Stimulated activated CD8-positive, alpha-beta memory T cell treated with anti-CD3 and anti-CD28 coated beads, Interleukin-7, amount 100 ng/mL, for 24 hours (primary cell): ENCODE data around the gene BUB1.
"Not testable (repeated sequence)": the region's sequence is repeated elsewhere in the genome, so short reads cannot be mapped to it uniquely, and the experiment has no call there.

ENCODE experiments used
- DNase-seq: peaks from one replicate; pipeline ENCODE4 v3.0.0-alpha.2; 2020; ENCODE audit warnings: low read depth

BUB1 gene

GRCh38 chr2:110690083-110690965 lies 12.5 kb upstream of the BUB1 start:
- DNase-seq, result no peak

GRCh38 chr2:110688594-110689091 lies 10.8 kb upstream of the BUB1 start:
- DNase-seq, result no peak

DNA sequence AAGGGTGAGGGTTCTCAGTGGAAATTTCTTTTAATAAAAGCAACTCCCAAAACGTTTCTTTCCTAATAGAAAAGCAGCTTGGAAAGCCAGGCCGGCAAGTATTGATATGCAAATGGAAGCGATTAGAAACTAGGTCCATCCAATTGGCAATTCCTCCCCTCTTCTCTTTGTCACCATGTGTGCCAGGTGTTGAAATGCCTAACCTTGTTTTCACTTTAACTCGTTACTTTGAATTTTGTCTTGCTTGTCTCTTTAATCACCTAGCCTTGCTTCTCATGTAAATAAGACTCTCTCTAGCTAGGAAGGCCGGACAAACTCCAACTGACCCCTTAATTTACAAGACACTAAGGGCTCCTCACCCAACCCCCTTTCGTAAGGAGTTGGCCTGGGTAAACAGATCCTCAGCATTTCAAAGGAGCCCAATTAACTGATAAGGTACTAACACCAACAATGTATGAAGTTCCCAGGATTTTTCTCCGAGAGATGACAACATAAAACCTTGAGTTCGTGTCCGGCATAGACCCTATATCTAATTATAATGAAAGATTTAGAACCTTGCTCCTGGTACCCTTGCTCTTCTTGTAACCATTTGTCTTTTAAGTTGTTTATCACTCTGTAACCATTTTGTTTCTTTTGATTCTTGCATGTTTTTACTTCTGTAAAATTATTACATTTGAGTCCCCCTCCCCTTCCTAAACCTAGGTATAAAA lies 10.1 kb upstream of the BUB1 start:
- not testable (repeated sequence) for DNase-seq

DNA sequence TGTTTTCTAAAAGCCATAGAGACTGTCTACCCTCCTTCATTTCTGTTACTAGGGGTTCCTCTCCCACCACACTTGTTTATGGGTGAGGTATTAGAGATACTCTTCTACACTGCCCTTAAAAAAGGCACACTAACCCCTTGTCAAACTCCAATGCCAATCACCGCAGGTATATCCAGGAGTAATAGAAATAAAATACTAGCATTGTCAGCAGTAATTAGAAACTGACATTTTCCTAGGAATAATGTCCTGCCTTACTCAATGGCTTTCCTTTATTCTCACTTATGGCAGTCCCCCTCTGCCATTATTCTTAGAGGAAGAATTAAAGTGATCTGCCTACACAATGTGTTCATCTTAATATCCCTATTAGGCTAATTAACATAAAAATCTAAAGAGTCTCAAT lies 5.0 kb upstream of the BUB1 start:
- DNase-seq, result no peak

DNA sequence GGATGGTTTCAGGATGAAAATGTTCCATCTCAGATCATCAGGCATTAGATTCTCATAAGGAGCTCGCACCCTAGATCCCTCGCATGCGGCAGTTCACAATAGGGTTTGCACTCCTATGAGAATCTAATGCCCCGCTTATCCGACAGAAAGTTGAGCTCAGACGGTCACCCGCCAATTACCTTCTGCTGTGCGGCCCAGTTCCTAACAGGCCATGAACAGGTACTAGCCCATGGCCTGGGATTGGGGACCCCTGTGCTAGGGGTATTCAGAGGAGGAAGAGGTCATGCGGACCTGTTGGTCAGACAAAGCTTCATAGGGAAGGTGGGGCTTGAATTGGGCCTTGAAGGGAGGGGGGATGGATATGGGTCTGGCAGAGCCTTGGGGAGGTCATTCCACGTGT lies 4.4 kb upstream of the BUB1 start:
- DNase-seq, result no peak

DNA sequence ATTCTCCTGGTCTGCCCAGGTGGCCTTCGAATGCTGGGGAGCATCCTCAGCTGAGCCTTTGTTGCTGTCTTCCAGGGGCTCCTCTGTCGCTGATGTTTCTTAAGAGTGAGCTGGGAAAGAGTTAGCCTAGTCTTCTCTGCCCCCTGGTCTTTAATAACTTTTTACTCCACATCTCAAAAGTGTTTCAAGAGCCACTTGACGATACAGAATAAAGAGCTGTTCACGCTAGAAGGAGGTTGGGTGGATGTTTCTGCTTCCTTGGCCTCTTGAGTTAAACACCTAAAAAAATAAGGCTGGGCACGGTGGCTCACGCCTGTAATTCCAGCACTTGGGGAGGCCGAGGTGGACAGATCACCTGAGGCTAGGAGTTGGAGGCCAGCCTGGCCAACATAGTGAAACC lies 2.8 kb upstream of the BUB1 start:
- DNase-seq, result no peak

GRCh38 chr2:110679865-110680264 lies 2.0 kb upstream of the BUB1 start:
- no peak for DNase-seq

DNA sequence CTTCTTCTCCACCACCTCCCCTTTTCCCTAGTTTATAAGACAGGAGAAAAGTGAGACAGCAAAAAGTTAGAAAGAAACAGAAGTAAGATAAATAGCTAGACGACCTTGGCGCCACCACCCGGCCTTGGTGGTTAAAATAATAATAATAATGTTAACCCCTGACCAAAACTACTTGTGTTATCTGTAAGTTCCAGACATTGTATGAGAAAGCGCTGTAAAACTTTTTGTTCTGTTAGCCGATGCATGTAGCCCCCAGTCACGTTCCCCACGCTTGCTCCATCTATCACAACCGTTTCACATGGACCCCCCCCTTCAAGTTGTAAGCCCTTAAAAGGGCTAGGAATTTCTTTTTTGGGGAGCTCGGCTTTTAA lies 1.5 kb upstream of the BUB1 start:
- no peak for DNase-seq

GRCh38 chr2:110678457-110679336 lies 834 bp upstream of the BUB1 start:
- DNase-seq, result no peak

GRCh38 chr2:110677080-110677479 lies 783 bp downstream of the BUB1 start:
- DNase-seq, result no peak

DNA sequence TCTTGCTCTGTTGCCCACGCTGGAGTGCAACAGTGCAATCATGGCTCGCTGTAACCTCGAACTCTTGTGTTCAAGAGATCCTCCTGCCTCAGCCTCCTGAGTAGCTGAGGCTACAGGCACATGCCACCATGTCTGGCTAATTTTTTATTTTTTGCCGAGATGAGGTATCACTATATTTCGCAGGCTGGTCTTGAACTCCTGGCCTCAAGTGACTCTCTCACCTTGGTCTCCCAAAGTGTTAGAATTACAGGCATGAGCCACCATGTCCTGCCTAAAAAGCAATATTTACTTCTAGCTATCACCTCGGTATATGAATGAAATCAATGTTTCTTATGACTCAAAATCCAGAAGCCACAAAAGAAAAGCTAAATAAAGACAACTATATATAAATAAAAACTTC lies 2.2 kb downstream of the BUB1 start:
- no peak for DNase-seq

DNA sequence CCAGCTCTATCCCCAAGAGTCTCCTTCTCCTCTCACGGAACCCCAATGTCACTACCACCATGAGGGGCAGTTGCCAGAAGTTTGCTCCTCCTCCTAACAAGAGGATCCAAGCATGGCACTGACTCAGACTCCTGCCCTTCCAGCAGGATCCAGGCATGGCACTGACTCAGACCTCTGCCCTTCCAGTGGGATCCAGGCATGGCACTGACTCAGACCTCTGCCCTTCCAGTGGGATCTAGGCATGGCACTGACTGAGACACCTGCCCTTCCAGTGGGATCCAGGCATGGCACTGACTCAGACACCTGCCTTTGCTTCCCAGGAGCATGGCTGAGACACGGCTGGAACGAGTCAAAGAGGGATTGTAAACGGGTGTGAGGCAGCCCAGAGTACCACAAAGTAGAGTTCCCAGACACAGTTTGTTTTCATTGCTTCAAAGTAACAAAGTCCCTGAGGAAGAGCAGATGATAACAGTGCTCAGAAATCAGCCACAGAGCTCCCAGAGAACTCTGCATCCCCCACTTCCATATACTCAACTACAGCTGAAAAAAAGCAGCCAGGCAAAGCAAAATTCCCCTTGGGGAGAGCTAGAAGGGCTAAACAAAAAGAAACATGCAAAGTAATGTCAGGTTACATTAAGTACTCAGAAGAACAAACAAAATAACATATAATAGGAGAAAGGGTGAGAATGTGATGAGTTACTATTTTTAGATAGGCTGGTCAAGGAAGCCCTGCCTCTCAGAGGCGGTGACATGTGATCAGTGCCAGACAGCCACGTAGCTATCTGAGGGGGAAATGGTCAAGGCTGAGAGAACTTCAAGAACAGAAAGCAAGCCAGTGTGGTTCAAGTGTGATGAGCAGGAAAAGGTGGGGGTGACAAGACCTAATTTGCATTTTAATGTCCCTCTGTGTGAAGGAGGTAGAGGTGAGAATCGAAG lies 3.0 kb downstream of the BUB1 start:
- no peak for DNase-seq

GRCh38 chr2:110673201-110673600 lies 4.7 kb downstream of the BUB1 start:
- DNase-seq, result no peak

- DNase-seq, result no peak
These were observed 7.0 kb downstream of the BUB1 start for GRCh38 chr2:110670826-110671225.

GRCh38 chr2:110669079-110669478 lies 8.8 kb downstream of the BUB1 start:
- DNase-seq, result no peak

DNA sequence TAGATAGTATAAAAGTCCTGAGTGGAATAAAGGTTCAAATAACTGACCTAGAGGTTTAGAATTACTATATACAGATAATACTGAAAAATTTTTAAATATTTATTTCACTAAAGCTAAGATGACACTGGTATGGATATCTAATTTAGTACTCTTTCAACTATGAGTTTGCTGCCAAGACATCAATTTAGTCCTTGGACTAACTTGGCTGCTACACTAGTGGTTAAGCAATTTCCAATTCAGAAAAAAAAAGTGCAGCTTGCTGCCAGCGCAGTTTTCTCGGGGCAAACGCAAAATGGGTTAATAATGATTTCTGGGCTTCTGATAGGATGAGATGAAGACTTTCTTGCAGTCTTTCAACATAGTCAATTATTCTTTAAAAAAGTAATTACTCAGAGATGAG lies 10.8 kb downstream of the BUB1 start:
- no peak for DNase-seq

DNA sequence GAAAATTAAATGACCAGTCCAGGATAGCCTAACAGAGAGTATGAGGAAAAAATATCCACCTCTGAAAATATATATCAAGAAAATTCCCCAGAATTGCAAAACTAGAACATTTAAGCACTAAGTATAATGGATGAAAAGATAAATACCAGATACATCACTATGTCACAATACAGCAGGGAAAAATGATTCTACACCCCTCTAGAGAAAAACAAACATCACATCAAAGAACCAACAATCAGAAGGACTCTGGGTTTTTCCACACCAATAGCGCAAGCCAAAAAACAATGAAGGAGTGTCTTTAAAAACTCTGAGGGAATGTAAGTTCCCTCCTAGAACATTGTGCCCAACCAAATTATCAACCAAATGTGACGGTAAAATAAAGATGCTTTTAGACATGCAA lies 13.7 kb downstream of the BUB1 start:
- DNase-seq, result no peak

DNA sequence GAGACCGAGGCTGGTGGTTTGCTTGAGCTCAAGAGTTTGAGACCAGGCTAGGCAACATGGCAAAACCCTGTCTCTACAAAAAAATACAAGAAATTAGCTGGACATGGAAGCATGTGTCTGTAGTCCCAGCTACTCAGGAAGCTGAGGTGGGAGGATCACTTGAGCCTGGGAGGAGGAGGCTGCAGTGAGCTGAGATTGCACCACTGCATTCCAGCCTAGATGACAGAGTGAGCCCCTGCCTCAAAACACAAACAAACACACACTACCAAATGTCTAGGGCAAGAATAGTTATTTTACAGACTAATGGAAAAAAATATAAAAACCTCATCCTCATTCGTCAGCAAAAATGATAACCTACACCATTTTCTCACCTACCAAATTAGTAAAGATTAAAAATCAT lies 15.3 kb downstream of the BUB1 start:
- DNase-seq, result no peak

DNA sequence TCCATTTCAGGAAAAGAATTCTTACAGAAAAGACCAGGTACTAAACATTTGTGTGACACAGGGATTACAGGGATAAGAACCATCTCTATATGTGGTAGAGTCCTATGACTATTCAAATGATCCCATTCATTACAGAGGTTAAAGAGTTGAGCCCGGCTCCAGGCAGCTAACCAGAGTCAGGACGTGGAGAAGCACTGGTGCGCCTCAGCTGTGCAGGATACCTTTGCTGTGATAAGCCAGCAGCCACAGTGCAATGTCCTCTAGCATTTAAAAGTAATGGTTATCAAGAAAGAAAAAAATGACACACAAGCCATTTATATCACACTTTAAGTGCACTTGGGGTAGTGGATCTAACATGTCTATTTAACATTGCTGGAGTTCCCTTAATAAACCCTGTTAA lies 17.3 kb downstream of the BUB1 start:
- no peak for DNase-seq

DNA sequence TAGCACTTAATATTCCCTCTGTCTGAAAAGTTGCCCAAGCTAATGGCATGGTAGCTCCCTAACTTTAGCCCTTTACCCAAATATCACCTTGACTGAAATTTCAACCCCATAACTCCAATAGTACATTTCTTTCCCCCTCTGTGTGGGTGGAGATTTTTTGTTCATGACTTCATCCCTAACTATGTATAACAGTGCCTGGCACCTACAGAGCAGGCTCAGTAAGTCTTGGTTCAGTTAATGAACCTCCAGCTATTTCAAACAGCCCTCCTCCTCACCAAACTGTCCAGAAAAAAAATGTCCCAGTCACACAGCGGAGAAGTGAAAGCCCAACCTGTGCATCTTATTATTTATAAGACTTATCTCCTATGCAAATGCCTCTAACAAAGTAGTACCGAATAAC lies 18.6 kb downstream of the BUB1 start:
- DNase-seq, result no peak

- no peak for DNase-seq
These were observed 20.0 kb downstream of the BUB1 start for GRCh38 chr2:110657724-110658305.
